WTC11 (cell line): ENCODE results near the gene ARHGAP26. TPM values are rescaled to one million over a fixed set of nuclear protein-coding genes. Genes with fewer than 3 reads are reported as not detected.

ENCODE experiments used
- ATAC-seq: fragments of 200-7000 bp; cut with Tn5 transposase; 2 replicates; pipeline ENCODE4 v1.10.0; 2021; ENCODE audit warnings: mild to moderate bottlenecking, moderate library complexity
- CTCF ChIA-PET: fragments of 300-600 bp; sonication (Branson Sonifier 250); formaldehyde crosslinking; loops from one replicate; lab custom pipeline; 2021; ENCODE audit warnings: antibody characterized with exemption; lab: Charles Lee
- POLR2A ChIA-PET: fragments of 350-600 bp; sonication (Branson Sonifier 250); formaldehyde crosslinking; loops from one replicate; lab custom pipeline; 2021; ENCODE audit warnings: antibody characterized with exemption; lab: Charles Lee
- DNase-seq: peaks from one replicate; pipeline ENCODE4 v3.0.0; 2021; ENCODE audit warnings: low spot score
- H3K27ac Mint-ChIP-seq: 2 replicates; pipeline ENCODE4 v1.8.0; 2021; ENCODE audit warnings: mixed read lengths
- H3K27me3 Mint-ChIP-seq: 2 replicates; pipeline ENCODE4 v1.8.0; 2021; ENCODE audit warnings: low read depth, mild to moderate bottlenecking, moderate library complexity, mixed read lengths
- H3K36me3 Mint-ChIP-seq: 2 replicates; pipeline ENCODE4 v1.8.0; 2021; ENCODE audit warnings: mixed read lengths
- H3K4me1 Mint-ChIP-seq: 2 replicates; pipeline ENCODE4 v1.8.0; 2022; ENCODE audit warnings: mixed read lengths
- H3K4me3 Mint-ChIP-seq: 2 replicates; pipeline ENCODE4 v1.8.0; 2021; ENCODE audit warnings: mild to moderate bottlenecking, moderate library complexity, mixed read lengths
- H3K9me3 Mint-ChIP-seq: 2 replicates; pipeline ENCODE4 v1.8.0; 2021; ENCODE audit warnings: mixed read lengths
- CREB1 ChIP-seq: sonication (generic); formaldehyde crosslinking; IDR thresholded peaks from 2 replicates; pipeline ENCODE4 v1.8.0; 2023; ENCODE audit warnings: mild to moderate bottlenecking, missing genetic modification reagents
- CREM ChIP-seq: sonication (generic); formaldehyde crosslinking; IDR thresholded peaks from 2 replicates; pipeline ENCODE4 v1.8.1; 2022; ENCODE audit warnings: mild to moderate bottlenecking, missing genetic modification reagents, moderate library complexity
- FOXJ3 ChIP-seq: sonication (generic); formaldehyde crosslinking; IDR thresholded peaks from 2 replicates; pipeline ENCODE4 v1.9.0; 2021; ENCODE audit warnings: missing genetic modification reagents, mild to moderate bottlenecking, borderline replicate concordance
- FOXK1 ChIP-seq: sonication (generic); formaldehyde crosslinking; IDR thresholded peaks from 2 replicates; pipeline ENCODE4 v1.8.0; 2022; ENCODE audit warnings: mild to moderate bottlenecking, moderate library complexity, missing genetic modification reagents
- GTF2I ChIP-seq: fragments of 250-450 bp; sonication (Bioruptor Pico); conservative IDR thresholded peaks from 2 replicates; pipeline ENCODE4 v1.4.0; 2021; ENCODE audit warnings: mild to moderate bottlenecking
- IRF1 ChIP-seq: sonication (generic); formaldehyde crosslinking; IDR thresholded peaks from 2 replicates; pipeline ENCODE4 v1.8.0; 2023; ENCODE audit warnings: missing genetic modification reagents
- KAT7 ChIP-seq: sonication (generic); formaldehyde crosslinking; IDR thresholded peaks from 2 replicates; pipeline ENCODE4 v1.8.1; 2023; ENCODE audit warnings: missing genetic modification reagents, mild to moderate bottlenecking, borderline replicate concordance
- NR1H2 ChIP-seq: sonication (generic); formaldehyde crosslinking; IDR thresholded peaks from 2 replicates; pipeline ENCODE4 v1.9.0; 2021; ENCODE audit warnings: mild to moderate bottlenecking, moderate library complexity, missing genetic modification reagents
- PRRX2 ChIP-seq: fragments of 250-450 bp; sonication (Bioruptor Pico); IDR thresholded peaks from 2 replicates; pipeline ENCODE4 v1.8.0; 2021; ENCODE audit warnings: mild to moderate bottlenecking
- RORB ChIP-seq: fragments of 250-450 bp; sonication (Bioruptor Pico); IDR thresholded peaks from 2 replicates; pipeline ENCODE4 v1.9.0; 2021; ENCODE audit warnings: mild to moderate bottlenecking
- SMAD3 ChIP-seq: sonication (generic); formaldehyde crosslinking; IDR thresholded peaks from 2 replicates; pipeline ENCODE4 v1.8.0; 2022; ENCODE audit warnings: missing genetic modification reagents, mild to moderate bottlenecking, borderline replicate concordance
- TEAD4 ChIP-seq: sonication (generic); formaldehyde crosslinking; IDR thresholded peaks from 2 replicates; pipeline ENCODE4 v1.8.0; 2022; ENCODE audit warnings: mild to moderate bottlenecking, missing genetic modification reagents
- TP53 ChIP-seq: sonication (generic); formaldehyde crosslinking; IDR thresholded peaks from 2 replicates; pipeline ENCODE4 v1.8.1; 2023; ENCODE audit warnings: mild to moderate bottlenecking, missing genetic modification reagents
- ZBTB21 ChIP-seq: sonication (generic); formaldehyde crosslinking; IDR thresholded peaks from 2 replicates; pipeline ENCODE4 v1.8.1; 2023; ENCODE audit warnings: mild to moderate bottlenecking, missing genetic modification reagents, borderline replicate concordance
- total RNA-seq: library from RNA; stranded (reverse); gene quantifications from 3 replicates; pipeline ENCODE4 v1.2.3, GENCODE V29; 2021
- TF ChIP-seq, protein P1 (sequence below): sonication (generic); formaldehyde crosslinking; IDR thresholded peaks from 2 replicates; pipeline ENCODE4 v1.8.1; 2023; ENCODE audit warnings: mild to moderate bottlenecking, missing genetic modification reagents, moderate library complexity
- TF ChIP-seq, protein P2 (sequence below): sonication (generic); formaldehyde crosslinking; IDR thresholded peaks from 2 replicates; pipeline ENCODE4 v1.8.0; 2023; ENCODE audit warnings: missing genetic modification reagents, mild to moderate bottlenecking, borderline replicate concordance
- TF ChIP-seq, protein P3 (sequence below): fragments of 250-450 bp; sonication (Bioruptor Pico); IDR thresholded peaks from 2 replicates; pipeline ENCODE4 v2.1.2; 2022; ENCODE audit warnings: mild to moderate bottlenecking, moderate library complexity

Gene ARHGAP26
- total RNA-seq, 1 experiment from 2014 or later, result 22.3 TPM

DNA sequence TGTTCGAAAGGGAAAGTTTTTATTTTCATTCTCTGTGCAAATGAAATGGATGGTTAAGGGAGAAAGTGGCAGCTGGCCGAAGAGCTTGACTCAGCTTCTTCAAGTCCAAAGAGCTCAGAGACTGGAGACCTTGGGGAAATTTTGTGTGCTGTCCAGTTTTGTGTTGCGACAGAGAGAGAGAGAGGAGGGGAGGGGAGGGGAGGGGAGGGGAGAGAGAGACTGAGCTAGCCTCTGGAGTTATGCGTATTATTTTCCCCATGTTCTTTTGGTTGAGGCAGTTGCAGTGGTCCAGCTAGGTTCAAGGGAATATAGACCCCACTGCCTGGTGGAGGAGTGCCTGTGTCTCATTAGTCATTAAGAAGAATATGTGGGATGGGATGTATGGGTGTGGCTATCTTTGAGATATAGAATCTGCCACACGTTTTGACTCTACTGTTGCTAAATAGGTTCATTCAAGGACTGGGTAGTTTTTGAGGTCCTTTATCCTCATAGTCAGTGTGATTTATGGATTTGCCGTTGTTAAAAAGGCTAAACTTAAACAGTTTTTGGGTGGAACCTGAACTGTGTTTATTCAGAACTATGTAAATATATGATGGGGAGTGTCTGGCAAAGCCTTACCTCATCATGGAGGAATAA is 69.7 kb downstream of the ARHGAP26 start (continued):
- TF ChIP-seq IRF1 (CRISPR knock-in tag), result no peak

DNA sequence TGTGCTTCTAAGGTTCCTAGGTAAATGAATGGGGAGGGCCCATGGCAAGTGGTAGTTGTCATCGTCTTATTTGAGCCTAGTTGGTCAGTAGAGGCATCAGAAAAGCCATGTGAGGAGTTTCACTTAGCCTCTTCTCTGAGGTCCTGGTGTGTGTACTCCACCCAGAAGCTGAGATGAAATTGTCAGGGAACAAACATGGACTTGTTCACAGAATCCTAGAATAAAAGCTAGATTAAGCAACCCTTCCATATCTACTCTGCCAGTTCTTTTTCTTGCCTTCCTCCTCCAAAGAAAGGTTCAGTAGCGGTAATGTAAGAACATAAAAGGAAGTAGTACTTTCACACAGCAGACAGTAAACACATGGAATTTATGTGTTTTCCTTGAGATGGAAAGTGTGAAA is 70.4 kb downstream of the ARHGAP26 start:
- POLR2A ChIA-PET, result no interaction called here
- Mint-ChIP-seq H3K27ac (no peak overlapping the region), H3K4me3 (no peak overlapping the region), H3K9me3 (no peaks in the 10 kb centered on the region), H3K4me1 (peaks cover 26% of the 10 kb centered on the region), H3K36me3 (no peaks in the 10 kb centered on the region)
- ATAC-seq, result no peak
- no peak for DNase-seq
- TF ChIP-seq GTF2I (CRISPR knock-in tag) (no peak), TEAD4 (no peak), NR1H2 (CRISPR knock-in tag) (no peak), FOXK1 (CRISPR knock-in tag) (no peak), SMAD3 (no peak), TP53 (CRISPR knock-in tag) (no peak)
- TF ChIP-seq, protein P1, sequence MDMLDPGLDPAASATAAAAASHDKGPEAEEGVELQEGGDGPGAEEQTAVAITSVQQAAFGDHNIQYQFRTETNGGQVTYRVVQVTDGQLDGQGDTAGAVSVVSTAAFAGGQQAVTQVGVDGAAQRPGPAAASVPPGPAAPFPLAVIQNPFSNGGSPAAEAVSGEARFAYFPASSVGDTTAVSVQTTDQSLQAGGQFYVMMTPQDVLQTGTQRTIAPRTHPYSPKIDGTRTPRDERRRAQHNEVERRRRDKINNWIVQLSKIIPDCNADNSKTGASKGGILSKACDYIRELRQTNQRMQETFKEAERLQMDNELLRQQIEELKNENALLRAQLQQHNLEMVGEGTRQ, result no peak
- TF ChIP-seq, protein P2, sequence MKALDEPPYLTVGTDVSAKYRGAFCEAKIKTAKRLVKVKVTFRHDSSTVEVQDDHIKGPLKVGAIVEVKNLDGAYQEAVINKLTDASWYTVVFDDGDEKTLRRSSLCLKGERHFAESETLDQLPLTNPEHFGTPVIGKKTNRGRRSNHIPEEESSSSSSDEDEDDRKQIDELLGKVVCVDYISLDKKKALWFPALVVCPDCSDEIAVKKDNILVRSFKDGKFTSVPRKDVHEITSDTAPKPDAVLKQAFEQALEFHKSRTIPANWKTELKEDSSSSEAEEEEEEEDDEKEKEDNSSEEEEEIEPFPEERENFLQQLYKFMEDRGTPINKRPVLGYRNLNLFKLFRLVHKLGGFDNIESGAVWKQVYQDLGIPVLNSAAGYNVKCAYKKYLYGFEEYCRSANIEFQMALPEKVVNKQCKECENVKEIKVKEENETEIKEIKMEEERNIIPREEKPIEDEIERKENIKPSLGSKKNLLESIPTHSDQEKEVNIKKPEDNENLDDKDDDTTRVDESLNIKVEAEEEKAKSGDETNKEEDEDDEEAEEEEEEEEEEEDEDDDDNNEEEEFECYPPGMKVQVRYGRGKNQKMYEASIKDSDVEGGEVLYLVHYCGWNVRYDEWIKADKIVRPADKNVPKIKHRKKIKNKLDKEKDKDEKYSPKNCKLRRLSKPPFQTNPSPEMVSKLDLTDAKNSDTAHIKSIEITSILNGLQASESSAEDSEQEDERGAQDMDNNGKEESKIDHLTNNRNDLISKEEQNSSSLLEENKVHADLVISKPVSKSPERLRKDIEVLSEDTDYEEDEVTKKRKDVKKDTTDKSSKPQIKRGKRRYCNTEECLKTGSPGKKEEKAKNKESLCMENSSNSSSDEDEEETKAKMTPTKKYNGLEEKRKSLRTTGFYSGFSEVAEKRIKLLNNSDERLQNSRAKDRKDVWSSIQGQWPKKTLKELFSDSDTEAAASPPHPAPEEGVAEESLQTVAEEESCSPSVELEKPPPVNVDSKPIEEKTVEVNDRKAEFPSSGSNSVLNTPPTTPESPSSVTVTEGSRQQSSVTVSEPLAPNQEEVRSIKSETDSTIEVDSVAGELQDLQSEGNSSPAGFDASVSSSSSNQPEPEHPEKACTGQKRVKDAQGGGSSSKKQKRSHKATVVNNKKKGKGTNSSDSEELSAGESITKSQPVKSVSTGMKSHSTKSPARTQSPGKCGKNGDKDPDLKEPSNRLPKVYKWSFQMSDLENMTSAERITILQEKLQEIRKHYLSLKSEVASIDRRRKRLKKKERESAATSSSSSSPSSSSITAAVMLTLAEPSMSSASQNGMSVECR (CRISPR knock-in tag), result no peak
- TF ChIP-seq, all 79 proteins: peak for 0
- CTCF ChIA-PET, result interaction anchor here (0.8 to 1.5 kb wide), 2 partner anchors 70 to 92 kb away, joined by 3 read pairs; no protein-coding TSS in a partner anchor
- no peaks in the 10 kb centered on the region for H3K27me3 Mint-ChIP-seq

DNA sequence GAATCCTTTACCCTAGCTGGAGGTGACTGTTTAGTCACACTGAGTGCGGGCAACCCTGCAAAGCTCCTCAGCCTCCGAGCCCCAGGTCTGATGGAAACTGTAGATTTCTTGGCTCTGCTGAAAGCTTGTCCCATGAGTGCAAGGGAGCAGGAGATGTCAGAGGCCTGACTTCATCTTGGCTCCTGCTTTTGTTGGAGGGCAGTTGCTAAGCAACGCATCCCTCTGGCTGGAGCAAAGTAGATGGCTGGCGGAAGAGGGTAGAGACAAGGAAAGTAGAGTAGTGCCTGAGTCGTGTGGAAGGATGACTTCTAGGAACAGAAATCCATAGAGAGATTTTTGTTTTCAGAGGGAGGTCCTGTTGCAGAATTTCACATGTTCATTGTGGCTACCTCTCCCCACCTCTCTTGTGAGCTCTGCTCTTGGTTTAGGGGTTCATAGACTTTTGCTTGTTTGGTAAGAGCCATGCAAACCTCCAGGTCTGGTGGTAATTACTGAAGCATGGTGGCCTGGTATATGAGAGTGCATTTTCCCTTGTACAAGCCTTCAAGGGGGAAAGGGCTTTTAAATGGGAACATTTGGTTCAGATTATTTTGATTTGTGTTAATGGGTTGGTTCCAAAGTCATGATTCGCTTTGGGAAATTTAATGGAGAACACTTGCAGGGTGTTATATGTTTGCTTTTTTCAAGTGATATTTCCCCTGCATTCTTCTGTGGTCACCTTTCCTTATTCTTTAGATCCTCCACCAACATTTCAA is 71.5 kb downstream of the ARHGAP26 start:
- CTCF ChIA-PET, result interaction anchor here (0.8 to 1.5 kb wide), 3 partner anchors 71 to 128 kb away, joined by 3 to 5 read pairs (median 3); no protein-coding TSS in a partner anchor
- Mint-ChIP-seq H3K9me3 (no peaks in the 10 kb centered on the region), H3K27me3 (no peaks in the 10 kb centered on the region), H3K36me3 (no peaks in the 10 kb centered on the region)
- POLR2A ChIA-PET, result no interaction called here
- peak; percentile 38 for DNase-seq
- TF ChIP-seq CREM (CRISPR knock-in tag) (no peak), GTF2I (CRISPR knock-in tag) (no peak), CREB1 (no peak), PRRX2 (CRISPR knock-in tag) (no peak), KAT7 (CRISPR knock-in tag) (no peak), FOXJ3 (CRISPR knock-in tag) (no peak), RORB (CRISPR knock-in tag) (no peak), ZBTB21 (CRISPR knock-in tag) (no peak)
- TF ChIP-seq, protein P3, sequence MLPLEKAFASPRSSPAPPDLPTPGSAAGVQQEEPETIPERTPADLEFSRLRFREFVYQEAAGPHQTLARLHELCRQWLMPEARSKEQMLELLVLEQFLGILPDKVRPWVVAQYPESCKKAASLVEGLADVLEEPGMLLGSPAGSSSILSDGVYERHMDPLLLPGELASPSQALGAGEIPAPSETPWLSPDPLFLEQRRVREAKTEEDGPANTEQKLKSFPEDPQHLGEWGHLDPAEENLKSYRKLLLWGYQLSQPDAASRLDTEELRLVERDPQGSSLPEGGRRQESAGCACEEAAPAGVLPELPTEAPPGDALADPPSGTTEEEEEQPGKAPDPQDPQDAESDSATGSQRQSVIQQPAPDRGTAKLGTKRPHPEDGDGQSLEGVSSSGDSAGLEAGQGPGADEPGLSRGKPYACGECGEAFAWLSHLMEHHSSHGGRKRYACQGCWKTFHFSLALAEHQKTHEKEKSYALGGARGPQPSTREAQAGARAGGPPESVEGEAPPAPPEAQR (CRISPR knock-in tag), result no peak
- TF ChIP-seq, all 79 proteins: peak for 0
- H3K4me1 Mint-ChIP-seq, result peaks cover 33% of the 10 kb centered on the region
- H3K27ac Mint-ChIP-seq, result no peak overlapping the region
- peak; percentile 80 for ATAC-seq
- H3K4me3 Mint-ChIP-seq, result no peak overlapping the region
